ENCODE results near the gene CLMN. TPM values are rescaled to one million over a fixed set of nuclear protein-coding genes. Genes with fewer than 3 reads are reported as not detected.

The CLMN gene
- total and polyA plus RNA-seq, 9 of the 15 experiments (the other 6 are each of a cell fraction or from before 2014, with no cell fraction given) = 0.01 to 0.18 (median 0.07) TPM; not detected in 4

DNA sequence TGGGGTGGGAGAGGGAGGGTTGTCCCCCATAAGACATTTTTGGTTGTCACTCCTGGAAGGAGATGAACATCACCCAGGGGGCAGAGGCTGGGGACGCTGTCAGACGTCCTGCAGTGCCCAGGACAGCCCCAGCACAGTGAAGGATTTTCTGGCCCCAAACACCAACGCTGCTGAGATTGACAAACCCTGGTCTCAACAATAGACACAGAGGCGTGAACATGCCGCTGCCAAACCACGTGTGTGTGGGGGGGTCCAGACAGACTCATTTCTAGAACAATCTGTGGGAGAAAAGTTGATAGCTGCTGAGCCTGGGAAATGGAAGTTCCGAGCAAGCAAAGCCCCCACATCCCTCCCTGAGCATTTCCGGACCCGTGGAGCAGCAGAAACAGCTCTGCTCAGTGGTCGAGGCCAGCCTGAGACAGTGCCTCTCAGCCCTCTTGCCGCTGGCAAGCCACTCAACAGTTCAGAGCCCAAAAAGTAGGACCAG, 43.8 kb upstream of the CLMN start (continued):
- TF ChIP-seq, protein P1, sequence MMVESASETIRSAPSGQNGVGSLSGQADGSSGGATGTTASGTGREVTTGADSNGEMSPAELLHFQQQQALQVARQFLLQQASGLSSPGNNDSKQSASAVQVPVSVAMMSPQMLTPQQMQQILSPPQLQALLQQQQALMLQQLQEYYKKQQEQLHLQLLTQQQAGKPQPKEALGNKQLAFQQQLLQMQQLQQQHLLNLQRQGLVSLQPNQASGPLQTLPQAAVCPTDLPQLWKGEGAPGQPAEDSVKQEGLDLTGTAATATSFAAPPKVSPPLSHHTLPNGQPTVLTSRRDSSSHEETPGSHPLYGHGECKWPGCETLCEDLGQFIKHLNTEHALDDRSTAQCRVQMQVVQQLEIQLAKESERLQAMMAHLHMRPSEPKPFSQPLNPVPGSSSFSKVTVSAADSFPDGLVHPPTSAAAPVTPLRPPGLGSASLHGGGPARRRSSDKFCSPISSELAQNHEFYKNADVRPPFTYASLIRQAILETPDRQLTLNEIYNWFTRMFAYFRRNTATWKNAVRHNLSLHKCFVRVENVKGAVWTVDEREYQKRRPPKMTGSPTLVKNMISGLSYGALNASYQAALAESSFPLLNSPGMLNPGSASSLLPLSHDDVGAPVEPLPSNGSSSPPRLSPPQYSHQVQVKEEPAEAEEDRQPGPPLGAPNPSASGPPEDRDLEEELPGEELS (CRISPR knock-in tag; IDR thresholded peaks at IDR 0.05; ENCODE audit: borderline replicate concordance) = no peak
- no peak for TF ChIP-seq CAMTA2 (CRISPR knock-in tag; conservative IDR thresholded peaks at IDR 0.05)
- TF ChIP-seq NCOA1 (IDR thresholded peaks at IDR 0.05; ENCODE audit: low read depth) = no peak
- TF ChIP-seq RBM22 (IDR thresholded peaks at IDR 0.05; ENCODE audit: low read depth, low read length, poor library complexity, severe bottlenecking) = no peak
- TF ChIP-seq, protein P2, sequence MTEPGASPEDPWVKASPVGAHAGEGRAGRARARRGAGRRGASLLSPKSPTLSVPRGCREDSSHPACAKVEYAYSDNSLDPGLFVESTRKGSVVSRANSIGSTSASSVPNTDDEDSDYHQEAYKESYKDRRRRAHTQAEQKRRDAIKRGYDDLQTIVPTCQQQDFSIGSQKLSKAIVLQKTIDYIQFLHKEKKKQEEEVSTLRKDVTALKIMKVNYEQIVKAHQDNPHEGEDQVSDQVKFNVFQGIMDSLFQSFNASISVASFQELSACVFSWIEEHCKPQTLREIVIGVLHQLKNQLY (CRISPR knock-in tag; conservative IDR thresholded peaks at IDR 0.05) = no peak
- no peak for TF ChIP-seq COPS2 (conservative IDR thresholded peaks at IDR 0.05)

DNA sequence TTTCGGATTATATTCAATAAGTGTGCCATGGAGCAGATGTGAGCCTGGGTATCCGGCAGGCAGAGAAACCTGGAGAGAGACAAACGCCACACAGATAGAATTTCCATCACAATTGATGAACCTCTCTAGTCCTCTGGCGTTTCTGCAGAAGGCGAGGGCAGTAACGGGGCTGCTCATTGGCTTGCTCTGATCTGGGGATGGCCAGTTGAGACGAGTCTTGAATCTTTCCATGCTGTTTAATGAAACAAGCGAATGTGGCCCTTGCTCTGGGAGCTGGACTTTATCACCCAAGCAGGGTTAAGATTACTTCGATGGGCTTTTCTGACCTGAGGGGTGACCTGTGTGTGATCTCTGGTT, 42.4 kb upstream of the CLMN start:
- Histone ChIP-seq H3K4me1 (replicated peaks in 1 of 2; ENCODE audit: control insufficient read depth in 2 of 2, insufficient read depth in 2 of 2, low read length in 2 of 2) (no peaks in the 10 kb centered on the region), H3K27ac (ENCODE audit: extremely low read depth, low read depth, low read length) (no peak overlapping the region), H4K20me1 (replicated peaks; ENCODE audit: control insufficient read depth, insufficient read depth, low read length) (0 out of 2 replicates have a peak, but pooled peaks cover 3% of the 10 kb centered on the region), H3K27me3 (ENCODE audit: control insufficient read depth in 2 of 2, insufficient read depth in 2 of 2, low read length in 2 of 2) (peaks cover 0 to 11% of the 10 kb centered on the region in 2 experiments; a peak in 2 of 5 replicates), H3K79me2 (ENCODE audit: control insufficient read depth, insufficient read depth, low read length) (no peaks in the 10 kb centered on the region), H3K36me3 (ENCODE audit: control insufficient read depth, insufficient read depth, low read length) (no peaks in the 10 kb centered on the region), H3K9me3 (replicated peaks; ENCODE audit: control insufficient read depth, insufficient read depth, low read depth, low read length) (no peaks in the 10 kb centered on the region), H3K4me2 (ENCODE audit: insufficient read depth, low read length) (no peak overlapping the region), H2AFZ (ENCODE audit: low read depth, low read length) (no peak overlapping the region), H3K4me3 (no peak overlapping the region), H3K9me1 (ENCODE audit: control insufficient read depth, insufficient read depth, low read length) (no peaks in the 10 kb centered on the region), H3K9ac (ENCODE audit: insufficient read depth in 1 of 2, low read depth in 2 of 2, low read length in 2 of 2) (no peak overlapping the region)
- BruUV-seq (replicated peaks) = no TSS peak
- FAIRE-seq (no peak), ATAC-seq (no peak), DNase-seq (ENCODE audit: extremely low read depth in 1 of 4, low spot score in 3 of 4) (no peak)
- CTCF ChIA-PET (ENCODE audit: low intra/inter-chr PET ratio) = no interaction called here
- in situ Hi-C loops (cut with MboI) (no loop called here), intact Hi-C loops (cut with micrococcal nuclease) (no loop called here)
- POLR2A ChIA-PET = interaction anchor here (0.6 kb wide), 1 partner anchor 1393 kb away, joined by 3 read pairs; no protein-coding TSS in a partner anchor
- WGBS (ENCODE audit: insufficient coverage, low coverage, missing lambda C conversion rate) = 12% methylated on average over 9 of the region's 9 CpGs
- TF ChIP-seq CREB1 (IDR thresholded peaks at IDR 0.05) (no peak), CREB1 (CRISPR knock-in tag; IDR thresholded peaks at IDR 0.05) (no peak), ASH1L (IDR thresholded peaks at IDR 0.05; ENCODE audit: borderline replicate concordance, low read depth, partially characterized antibody) (no peak), ZNF589 (CRISPR knock-in tag; IDR thresholded peaks at IDR 0.05; ENCODE audit: low read depth) (no peak), HDAC8 (tag; IDR thresholded peaks at IDR 0.05) (no peak), U2AF2 (optimal IDR thresholded peaks at IDR 0.05; ENCODE audit: low read depth, low read length) (no peak), SRSF3 (IDR thresholded peaks at IDR 0.05; ENCODE audit: insufficient read depth, low read length) (no peak)
- TF ChIP-seq, protein P3, sequence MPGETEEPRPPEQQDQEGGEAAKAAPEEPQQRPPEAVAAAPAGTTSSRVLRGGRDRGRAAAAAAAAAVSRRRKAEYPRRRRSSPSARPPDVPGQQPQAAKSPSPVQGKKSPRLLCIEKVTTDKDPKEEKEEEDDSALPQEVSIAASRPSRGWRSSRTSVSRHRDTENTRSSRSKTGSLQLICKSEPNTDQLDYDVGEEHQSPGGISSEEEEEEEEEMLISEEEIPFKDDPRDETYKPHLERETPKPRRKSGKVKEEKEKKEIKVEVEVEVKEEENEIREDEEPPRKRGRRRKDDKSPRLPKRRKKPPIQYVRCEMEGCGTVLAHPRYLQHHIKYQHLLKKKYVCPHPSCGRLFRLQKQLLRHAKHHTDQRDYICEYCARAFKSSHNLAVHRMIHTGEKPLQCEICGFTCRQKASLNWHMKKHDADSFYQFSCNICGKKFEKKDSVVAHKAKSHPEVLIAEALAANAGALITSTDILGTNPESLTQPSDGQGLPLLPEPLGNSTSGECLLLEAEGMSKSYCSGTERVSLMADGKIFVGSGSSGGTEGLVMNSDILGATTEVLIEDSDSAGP (CRISPR knock-in tag; IDR thresholded peaks at IDR 0.05) = no peak
- TF ChIP-seq, protein P4, sequence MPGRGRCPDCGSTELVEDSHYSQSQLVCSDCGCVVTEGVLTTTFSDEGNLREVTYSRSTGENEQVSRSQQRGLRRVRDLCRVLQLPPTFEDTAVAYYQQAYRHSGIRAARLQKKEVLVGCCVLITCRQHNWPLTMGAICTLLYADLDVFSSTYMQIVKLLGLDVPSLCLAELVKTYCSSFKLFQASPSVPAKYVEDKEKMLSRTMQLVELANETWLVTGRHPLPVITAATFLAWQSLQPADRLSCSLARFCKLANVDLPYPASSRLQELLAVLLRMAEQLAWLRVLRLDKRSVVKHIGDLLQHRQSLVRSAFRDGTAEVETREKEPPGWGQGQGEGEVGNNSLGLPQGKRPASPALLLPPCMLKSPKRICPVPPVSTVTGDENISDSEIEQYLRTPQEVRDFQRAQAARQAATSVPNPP (IDR thresholded peaks at IDR 0.05; ENCODE audit: borderline replicate concordance, insufficient read depth, insufficient read length) = no peak

All from K562 (cell line).